MM.1S (cell line): ENCODE data around the gene TMEM134.
A peak's percentile ranks its signal among the peaks of the same experiment; 100 is the strongest.

Experiments used
- DNase-seq: peaks from one replicate; pipeline ENCODE4 v3.0.0-alpha.2; 2015
- H2AFZ ChIP-seq: fragments of 300-600 bp; sonication (generic); 2 replicates; pipeline ENCODE4 v1.6.0; 2016; ENCODE audit warnings: antibody characterized with exemption, low read length
- H3F3A ChIP-seq: fragments of 300-600 bp; sonication (generic); 2 replicates; pipeline ENCODE4 v1.6.1; 2016; ENCODE audit warnings: mild to moderate bottlenecking, antibody characterized with exemption, low read length, moderate library complexity, mixed read lengths; ENCODE audit not compliant: insufficient read depth
- H3K27ac ChIP-seq: fragments of 300-600 bp; sonication (generic); 2 replicates; pipeline ENCODE4 v1.5.1; 2016; ENCODE audit warnings: mild to moderate bottlenecking, low read length
- H3K27me3 ChIP-seq: fragments of 300-600 bp; sonication (generic); replicated peaks from 2 replicates; pipeline ENCODE4 v1.6.0; 2016; ENCODE audit warnings: low read length; ENCODE audit not compliant: insufficient read depth
- H3K36me3 ChIP-seq: fragments of 300-600 bp; sonication (generic); replicated peaks from 2 replicates; pipeline ENCODE4 v1.6.1; 2016; ENCODE audit warnings: mild to moderate bottlenecking, low read length, mixed read lengths; ENCODE audit not compliant: insufficient read depth
- H3K4me1 ChIP-seq: fragments of 300-600 bp; sonication (generic); 2 replicates; pipeline ENCODE4 v1.6.1; 2016; ENCODE audit warnings: low read length, mixed read lengths
- H3K4me2 ChIP-seq: fragments of 300-600 bp; sonication (generic); 2 replicates; pipeline ENCODE4 v1.6.0; 2016; ENCODE audit warnings: low read depth, low read length
- H3K4me3 ChIP-seq: fragments of 300-600 bp; sonication (generic); 2 replicates; pipeline ENCODE4 v1.5.1; 2016; ENCODE audit warnings: low read length, mixed read lengths
- H3K79me2 ChIP-seq: fragments of 300-600 bp; sonication (generic); 2 replicates; pipeline ENCODE4 v1.6.1; 2016; ENCODE audit warnings: mixed run types, low read length, mixed read lengths
- H3K9ac ChIP-seq: fragments of 300-600 bp; sonication (generic); 2 replicates; pipeline ENCODE4 v1.6.1; 2016; ENCODE audit warnings: low read length, mixed read lengths
- H3K9me2 ChIP-seq: fragments of 300-600 bp; sonication (generic); replicated peaks from 2 replicates; pipeline ENCODE4 v1.6.1; 2016; ENCODE audit warnings: mild to moderate bottlenecking, low read length, mixed read lengths; ENCODE audit not compliant: insufficient read depth
- H3K9me3 ChIP-seq: fragments of 300-600 bp; sonication (generic); replicated peaks from 2 replicates; pipeline ENCODE4 v1.6.1; 2016; ENCODE audit warnings: mild to moderate bottlenecking, low read length, mixed read lengths; ENCODE audit not compliant: insufficient read depth
- H4K20me1 ChIP-seq: fragments of 300-600 bp; sonication (generic); 2 replicates; pipeline ENCODE4 v1.6.1; 2016; ENCODE audit warnings: mild to moderate bottlenecking, low read length, moderate library complexity, mixed read lengths; ENCODE audit not compliant: insufficient read depth
- EZH2 ChIP-seq: fragments of 300-600 bp; sonication (generic); optimal IDR thresholded peaks from 2 replicates; pipeline ENCODE3; 2017; ENCODE audit warnings: low read depth, mild to moderate bottlenecking, antibody characterized with exemption, low read length, mixed read lengths
- EZH2phosphoT487 ChIP-seq: fragments of 300-600 bp; sonication (generic); IDR thresholded peaks from 2 replicates; pipeline ENCODE4 v1.6.1; 2018; ENCODE audit warnings: antibody characterized with exemption, low read length
- TF ChIP-seq, protein P1 (sequence below): fragments of 300-600 bp; sonication (generic); IDR thresholded peaks from 2 replicates; pipeline ENCODE4 v1.5.1; 2016; ENCODE audit warnings: antibody characterized with exemption, low read length, mixed read lengths

The TMEM134 gene

DNA sequence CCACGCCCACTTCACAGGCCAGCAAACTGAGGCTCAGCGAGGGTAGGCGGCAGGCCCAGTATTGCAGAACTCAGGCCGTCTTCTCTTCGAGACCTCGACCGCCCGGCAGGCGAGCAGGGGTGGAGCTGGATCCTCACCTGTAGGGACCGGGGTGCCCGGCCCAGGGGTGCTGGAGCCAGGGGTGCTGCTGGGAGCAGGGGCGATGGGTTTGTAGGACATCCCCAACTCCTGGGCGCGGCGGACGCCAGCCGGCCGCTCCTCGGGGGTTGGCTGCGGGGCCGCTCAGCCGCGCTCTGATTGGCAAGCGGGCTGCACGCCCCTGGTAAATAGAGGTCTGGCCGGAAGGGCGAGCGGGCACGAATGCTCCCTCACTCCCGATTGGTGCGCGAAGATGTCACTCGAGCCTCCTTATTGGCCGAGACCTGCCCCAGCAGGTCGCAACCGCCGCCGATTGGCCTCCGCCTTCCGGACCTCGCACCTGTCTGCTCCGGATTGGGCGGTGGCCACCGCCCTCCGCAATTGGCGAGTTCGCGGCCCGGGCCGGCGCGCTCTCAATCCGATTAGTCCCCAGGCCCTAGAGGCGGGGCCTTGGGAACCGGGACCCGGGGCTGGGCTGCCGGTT, 38.9 kb upstream of the TMEM134 start, which contains the start of gene CDK2AP2:
TSS of gene CDK2AP2 (minus strand) at position 299 of the 622 bp plus-strand sequence. CDS start at position 219, 80 bp downstream.
- Histone ChIP-seq H3K4me3 (peak within 1 kb of the TSS; percentile 75), H3K9ac (peak within 1 kb of the TSS; percentile 93), H3K4me1 (peaks cover 20% of the 10 kb centered on the region), H3K9me3 (no peaks in the 10 kb centered on the region), H3K79me2 (peaks cover 13% of the 10 kb centered on the region), H2AFZ (peak within 1 kb of the TSS; percentile 85), H3K27me3 (peaks cover 52% of the 10 kb centered on the region), H3K9me2 (no peaks in the 10 kb centered on the region), H3K27ac (peak within 1 kb of the TSS; percentile 90), H4K20me1 (no peaks in the 10 kb centered on the region), H3K4me2 (peak within 1 kb of the TSS; percentile 97), H3F3A (peaks cover 14% of the 10 kb centered on the region), H3K36me3 (no peaks in the 10 kb centered on the region)
- peak; percentile 100 for DNase-seq
- no peak for TF ChIP-seq EZH2
- TF ChIP-seq, protein P1, sequence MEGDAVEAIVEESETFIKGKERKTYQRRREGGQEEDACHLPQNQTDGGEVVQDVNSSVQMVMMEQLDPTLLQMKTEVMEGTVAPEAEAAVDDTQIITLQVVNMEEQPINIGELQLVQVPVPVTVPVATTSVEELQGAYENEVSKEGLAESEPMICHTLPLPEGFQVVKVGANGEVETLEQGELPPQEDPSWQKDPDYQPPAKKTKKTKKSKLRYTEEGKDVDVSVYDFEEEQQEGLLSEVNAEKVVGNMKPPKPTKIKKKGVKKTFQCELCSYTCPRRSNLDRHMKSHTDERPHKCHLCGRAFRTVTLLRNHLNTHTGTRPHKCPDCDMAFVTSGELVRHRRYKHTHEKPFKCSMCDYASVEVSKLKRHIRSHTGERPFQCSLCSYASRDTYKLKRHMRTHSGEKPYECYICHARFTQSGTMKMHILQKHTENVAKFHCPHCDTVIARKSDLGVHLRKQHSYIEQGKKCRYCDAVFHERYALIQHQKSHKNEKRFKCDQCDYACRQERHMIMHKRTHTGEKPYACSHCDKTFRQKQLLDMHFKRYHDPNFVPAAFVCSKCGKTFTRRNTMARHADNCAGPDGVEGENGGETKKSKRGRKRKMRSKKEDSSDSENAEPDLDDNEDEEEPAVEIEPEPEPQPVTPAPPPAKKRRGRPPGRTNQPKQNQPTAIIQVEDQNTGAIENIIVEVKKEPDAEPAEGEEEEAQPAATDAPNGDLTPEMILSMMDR: no peak
- no peak for TF ChIP-seq EZH2phosphoT487

DNA sequence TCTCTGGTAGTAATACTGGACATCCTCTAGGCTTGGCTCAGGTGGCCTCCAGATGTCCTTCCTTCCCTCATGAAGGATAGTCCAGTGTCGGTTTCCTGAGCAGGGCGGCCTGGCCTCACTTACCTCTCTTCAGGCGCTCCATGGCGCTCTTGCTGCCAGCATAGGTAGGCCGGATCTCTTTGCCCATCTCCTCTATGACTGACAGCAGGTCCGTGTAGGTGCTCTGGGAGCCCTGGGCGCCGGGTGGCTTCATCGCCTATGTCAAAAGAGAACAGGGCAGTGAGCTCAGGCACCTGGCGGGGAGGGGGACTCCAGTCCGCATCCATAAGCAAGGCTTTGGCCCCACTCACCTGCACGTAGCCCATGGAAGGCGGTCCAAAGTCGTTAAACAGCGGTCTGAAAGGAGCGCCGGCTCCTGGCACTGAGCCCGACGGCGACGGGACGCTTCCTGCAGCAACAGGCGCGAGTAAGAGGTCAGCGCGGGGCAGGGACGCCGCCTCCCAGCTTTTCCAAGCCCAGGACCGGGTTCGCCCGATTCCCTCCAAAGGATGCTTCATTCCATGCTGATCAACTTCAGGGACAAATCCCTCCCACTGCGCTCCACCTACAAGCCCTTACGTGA, 38.3 kb upstream of the TMEM134 start:
- Histone ChIP-seq H3K9me3 (no peaks in the 10 kb centered on the region), H3K36me3 (no peaks in the 10 kb centered on the region), H3K79me2 (peaks cover 13% of the 10 kb centered on the region), H3K4me3 (peak overlapping the region; percentile 75), H3K4me1 (peaks cover 20% of the 10 kb centered on the region), H3K27me3 (peaks cover 53% of the 10 kb centered on the region), H3K27ac (peak overlapping the region; percentile 90; the same call in 1 of the 2 replicates), H3K4me2 (peak overlapping the region; percentile 97), H3K9ac (peak overlapping the region; percentile 93), H2AFZ (peak overlapping the region; percentile 27), H3F3A (peaks cover 14% of the 10 kb centered on the region), H4K20me1 (no peaks in the 10 kb centered on the region), H3K9me2 (no peaks in the 10 kb centered on the region)
- TF ChIP-seq EZH2phosphoT487 (no peak), EZH2 (no peak)
- TF ChIP-seq, protein P1: no peak
- DNase-seq: peak; percentile 28

DNA sequence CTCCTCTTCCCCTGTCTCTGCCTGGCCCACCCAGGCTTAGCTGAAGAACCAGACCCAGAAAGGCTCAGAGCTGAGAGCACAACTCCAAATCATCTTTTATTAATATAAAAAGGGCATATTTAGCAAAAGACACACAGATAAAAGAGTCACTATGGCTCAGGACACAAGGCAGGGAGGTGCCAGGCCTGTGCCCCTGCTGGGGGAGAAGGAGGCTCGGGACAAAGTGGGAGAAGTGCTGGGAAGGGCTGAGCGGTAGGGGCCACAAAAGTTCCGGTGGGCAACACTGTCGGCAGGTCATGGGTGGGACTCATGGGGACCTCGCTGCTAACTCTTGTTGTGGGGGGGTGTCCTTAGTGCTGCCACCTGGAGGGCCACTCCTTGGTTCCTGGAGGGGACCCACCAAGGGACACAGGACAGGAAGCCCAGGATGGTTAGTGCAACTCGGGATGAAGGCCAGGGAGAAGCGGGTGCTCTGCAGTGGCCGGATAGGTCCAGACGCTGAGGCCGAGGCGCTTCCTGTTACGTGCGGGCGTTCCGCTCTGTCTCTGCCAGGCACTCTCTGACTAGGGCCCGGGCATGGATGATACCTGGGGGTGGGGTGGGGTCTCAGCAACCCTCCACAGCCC, 37.5 kb upstream of the TMEM134 start:
- H3K4me1 ChIP-seq: peaks cover 20% of the 10 kb centered on the region

More for the DNA sequence above, 37.5 kb upstream of the TMEM134 start:
- Histone ChIP-seq H3K27ac (no peak overlapping the region), H3K36me3 (no peaks in the 10 kb centered on the region), H3K9ac (peak overlapping the region; percentile 93; the same call in 1 of the 2 replicates), H3F3A (peaks cover 14% of the 10 kb centered on the region), H3K9me3 (no peaks in the 10 kb centered on the region), H2AFZ (no peak overlapping the region), H3K27me3 (peaks cover 54% of the 10 kb centered on the region), H3K4me2 (peak overlapping the region; percentile 97), H3K9me2 (no peaks in the 10 kb centered on the region), H3K4me3 (peak overlapping the region; percentile 75), H3K79me2 (peaks cover 13% of the 10 kb centered on the region), H4K20me1 (no peaks in the 10 kb centered on the region)
- DNase-seq: no peak
- TF ChIP-seq, protein P1: no peak
- TF ChIP-seq EZH2: no peak
- TF ChIP-seq EZH2phosphoT487: no peak
